ENCODE measurements around the gene ZNF716.

- no peak for TF ChIP-seq SIN3A (IDR thresholded peaks at IDR 0.05; ENCODE audit: low read depth)
- no peak for TF ChIP-seq CTCF (IDR thresholded peaks at IDR 0.05 in 2 of 3, conservative IDR thresholded peaks at IDR 0.05 in 1 of 3; ENCODE audit: borderline replicate concordance in 1 of 3, insufficient read depth in 1 of 3, low read depth in 2 of 3, low read length in 2 of 3)
- TF ChIP-seq POLR2A (IDR thresholded peaks at IDR 0.05; ENCODE audit: borderline replicate concordance, extremely low read depth, insufficient read depth, insufficient read length): no peak
- TF ChIP-seq CEBPB (IDR thresholded peaks at IDR 0.05; ENCODE audit: low read depth): no peak
- no peak for TF ChIP-seq EZH2 (IDR thresholded peaks at IDR 0.05)
- no peak for TF ChIP-seq SP1 (IDR thresholded peaks at IDR 0.05; ENCODE audit: low read depth)
- TF ChIP-seq EZH2phosphoT487 (IDR thresholded peaks at IDR 0.05; ENCODE audit: borderline replicate concordance): no peak
- no peak for TF ChIP-seq POLR2AphosphoS5 (IDR thresholded peaks at IDR 0.05; ENCODE audit: low read depth, low read length)
- no peak for TF ChIP-seq YY1 (IDR thresholded peaks at IDR 0.05; ENCODE audit: extremely low read depth, insufficient replicate concordance, low read depth, low read length)
- TF ChIP-seq ELF1 (IDR thresholded peaks at IDR 0.05; ENCODE audit: borderline replicate concordance, low read depth): no peak
These were observed 32.2 kb upstream of the ZNF716 start for GRCh38 chr7:57417736-57418135.

All from HCT116 (cell line).